Adipose tissue (tissue), 3 donors: ENCODE results near the gene FAM149A. TPM values are rescaled to one million over a fixed set of nuclear protein-coding genes. Genes with fewer than 3 reads are reported as not detected.

Experiments used
- H3K27ac ChIP-seq: one replicate; pipeline ENCODE4 v1.5.1; 2013; ENCODE audit warnings: low read depth, low read length
- WGBS, 3 donors: extraction: QIAGEN DNeasy Blood & Tissue Kit; methylation state at CpG; one replicate each; pipeline ENCODE4 v1.1.7; 2013; 5-methylcytosine and 5-hydroxymethylcytosine counted together
- polyA plus RNA-seq, 3 donors: library from polyadenylated mRNA; stranded (reverse); fragments of 200-250 nt; gene quantifications; one replicate each; pipeline ENCODE4 v1.2.3, GENCODE V29; 2013
- donor health status: healthy with polysubstance abuse.
- donor health status: Bipolar disorder and iron deficiency.
- donor health status: healthy.

FAM149A gene
- polyA plus RNA-seq, 3 donors = 8.8 to 19.5 (median 12.7) TPM

DNA sequence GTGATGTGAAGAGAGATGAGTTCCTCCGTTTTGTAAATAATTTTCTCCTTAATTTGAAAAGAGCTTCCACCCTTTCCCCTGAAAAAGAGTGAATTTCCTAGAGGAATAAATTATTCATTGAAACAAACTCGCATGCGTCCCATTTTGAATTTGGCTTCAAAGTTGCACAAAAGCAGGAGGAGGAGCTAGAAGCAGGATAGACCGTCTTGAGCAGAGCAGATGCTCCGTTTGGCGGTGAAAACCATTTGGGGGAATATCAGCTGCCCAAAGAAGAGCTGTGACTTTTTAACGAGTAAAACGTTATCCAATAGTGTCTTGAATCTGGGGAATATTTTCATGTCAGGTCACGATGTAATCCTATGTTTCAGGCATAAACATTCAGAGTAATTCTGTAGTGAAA is 42.0 kb downstream of the FAM149A start:
- WGBS, 3 donors = 66 to 81% (median 68%) methylated on average over 9 of the region's 9 CpGs
- no peak overlapping the region for H3K27ac ChIP-seq

DNA sequence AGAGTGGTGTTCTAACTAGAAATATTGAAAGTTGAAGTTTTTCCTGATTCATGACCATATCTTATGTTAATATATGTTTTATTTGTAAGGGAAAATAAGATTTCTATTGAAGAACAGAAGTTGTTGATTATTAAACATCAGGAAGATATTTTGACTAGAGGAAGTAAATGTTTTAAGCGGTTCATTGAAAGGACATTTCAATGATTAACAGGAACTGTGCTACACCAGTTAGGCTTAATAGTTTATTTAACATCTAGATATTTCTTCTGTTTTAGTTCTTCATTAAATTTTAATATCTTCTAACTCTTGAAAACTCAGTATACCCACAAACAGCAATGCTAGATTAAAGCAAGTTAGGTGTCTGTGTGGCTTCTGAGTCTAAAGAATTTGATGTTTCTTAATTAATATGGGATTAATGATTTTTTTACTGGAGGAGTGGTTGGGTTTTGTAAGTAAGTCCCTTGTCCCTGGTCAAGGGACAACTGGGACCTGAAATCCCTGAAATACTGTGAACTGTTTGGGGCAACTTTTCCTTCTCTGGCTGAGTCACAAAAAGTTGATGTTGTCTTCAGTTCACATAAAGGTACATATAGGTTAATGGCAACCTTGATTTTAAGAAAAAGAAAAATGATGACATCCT is 44.0 kb downstream of the FAM149A start:
- H3K27ac ChIP-seq = no peak overlapping the region
- WGBS, 3 donors = 49 to 91% (median 85%) methylated on average over 1 of the region's 1 CpG

DNA sequence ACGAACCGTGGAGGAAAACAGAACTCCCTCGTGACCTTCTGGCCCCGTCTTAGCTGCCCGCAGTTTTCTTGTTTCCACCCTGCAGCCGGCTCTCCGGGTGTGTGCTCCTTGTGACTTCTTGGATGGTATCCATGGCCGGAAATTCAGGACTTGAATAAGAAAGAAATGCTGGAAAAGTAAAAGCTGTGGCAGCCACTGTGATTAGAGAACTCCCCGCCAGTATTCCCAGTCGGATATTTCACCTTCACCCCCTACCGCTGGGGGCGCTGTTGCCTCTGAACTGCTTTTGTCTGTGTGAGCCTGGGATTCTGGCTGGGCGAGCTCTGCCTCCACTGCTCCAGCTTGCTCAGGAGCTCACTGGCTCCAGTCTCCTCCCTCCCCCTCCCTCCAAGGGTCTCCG is 45.4 kb downstream of the FAM149A start:
- no peak overlapping the region for H3K27ac ChIP-seq
- 25 to 58% (median 52%) methylated on average over 14 of the region's 14 CpGs for WGBS, 3 donors

DNA sequence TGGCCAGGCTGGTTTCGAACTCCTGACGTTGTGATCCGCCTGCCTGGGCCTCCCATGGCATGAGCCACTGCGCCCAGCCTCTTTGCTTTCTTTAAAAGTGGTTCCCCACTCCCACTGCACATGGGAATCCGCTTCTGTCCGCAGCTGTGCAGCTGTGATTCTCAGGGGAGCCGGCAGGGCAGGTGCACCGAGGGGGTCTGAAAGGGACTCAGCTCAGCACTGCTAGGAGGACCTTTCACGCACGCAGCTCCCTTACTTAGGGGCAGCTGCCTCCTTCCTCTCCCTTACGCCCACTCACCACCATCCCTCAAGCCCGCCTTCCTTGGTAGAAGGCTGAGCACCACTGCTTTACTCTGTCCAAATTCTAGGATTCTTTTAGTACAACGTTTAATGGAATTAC is 46.4 kb downstream of the FAM149A start:
- WGBS, 3 donors = 85 to 93% (median 91%) methylated on average over 13 of the region's 13 CpGs
- no peak overlapping the region for H3K27ac ChIP-seq

DNA sequence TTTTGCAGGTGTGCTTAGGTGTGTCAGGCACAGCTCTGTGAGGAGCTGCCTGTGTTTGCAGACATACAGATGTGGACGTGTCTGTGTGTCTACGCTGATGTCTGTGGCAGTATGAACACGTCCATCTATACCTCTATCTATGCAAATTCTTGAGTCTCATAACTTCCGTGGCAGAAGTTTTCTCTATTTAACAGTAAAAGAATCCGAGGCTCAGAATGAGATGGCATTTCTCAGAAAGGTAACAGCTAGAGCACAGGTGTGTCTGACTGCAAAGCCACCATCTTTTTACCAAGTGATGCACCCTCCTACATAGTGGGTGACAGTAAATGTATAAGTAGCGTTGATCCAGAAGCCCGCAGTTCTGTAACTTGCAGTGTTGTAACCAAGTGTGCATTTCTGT is 47.0 kb downstream of the FAM149A start:
- 91 to 93% (median 93%) methylated on average over 7 of the region's 7 CpGs for WGBS, 3 donors
- H3K27ac ChIP-seq = no peak overlapping the region

DNA sequence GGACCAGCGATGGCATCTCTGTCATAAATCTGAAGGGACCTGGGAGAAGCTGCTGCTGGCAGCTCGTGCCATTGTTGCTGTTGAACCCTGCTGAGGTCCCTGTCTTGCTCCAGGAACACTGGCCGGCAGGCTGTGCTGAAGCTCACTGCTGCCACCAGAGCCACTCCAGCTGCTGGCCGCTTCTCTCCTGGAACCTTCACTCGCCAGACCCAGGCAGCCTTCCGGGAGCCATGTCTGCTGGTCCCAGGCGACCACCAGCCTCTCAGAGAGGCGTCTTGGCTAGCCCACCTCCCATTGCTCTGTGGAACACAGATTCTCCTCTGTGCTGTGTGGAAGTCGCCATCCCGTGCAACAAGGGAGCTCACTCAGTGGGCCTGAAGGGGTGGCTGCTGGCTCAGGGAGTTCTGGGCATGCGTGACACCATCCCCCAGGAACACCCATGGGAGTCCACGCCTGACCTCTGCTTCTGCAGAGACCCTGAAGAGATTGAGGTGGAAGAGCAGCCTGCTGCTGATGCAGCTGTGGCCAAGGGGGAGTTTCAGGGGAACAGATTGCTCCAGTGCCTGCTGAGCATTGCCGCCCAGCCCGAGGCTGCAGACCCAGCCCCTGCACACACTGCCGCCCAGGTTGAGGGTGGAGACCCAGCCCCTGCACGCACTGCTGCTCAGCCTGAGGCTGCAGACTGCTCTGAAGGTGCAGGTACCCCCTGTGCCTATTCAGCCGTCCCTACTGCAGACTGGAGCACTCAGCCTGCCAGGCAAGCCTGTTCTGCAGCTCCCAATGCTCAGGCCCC is 53.7 kb downstream of the FAM149A start:
- WGBS, 3 donors = 80 to 91% (median 80%) methylated on average over 17 of the region's 17 CpGs
- H3K27ac ChIP-seq = no peak overlapping the region

DNA sequence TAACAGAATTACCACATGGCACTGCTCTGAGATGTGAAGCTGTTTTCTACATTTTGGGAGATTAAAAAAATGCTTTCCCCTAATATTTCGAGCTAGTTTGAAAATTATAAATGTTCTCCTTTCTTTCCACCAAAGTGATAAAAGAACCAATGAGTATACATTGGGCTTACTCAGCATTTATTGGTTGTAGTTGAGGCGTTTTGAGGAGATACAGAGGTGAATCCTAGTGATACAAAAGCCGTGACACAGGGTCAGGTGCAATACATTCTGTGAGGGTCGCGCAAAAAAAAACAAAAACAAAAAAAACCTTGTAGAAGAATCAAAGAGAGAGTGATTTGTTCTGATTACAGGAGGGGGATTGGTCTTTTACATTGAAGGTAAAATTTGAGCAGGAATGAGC is 54.5 kb downstream of the FAM149A start:
- WGBS, 3 donors = 84 to 90% (median 87%) methylated on average over 5 of the region's 5 CpGs
- no peak overlapping the region for H3K27ac ChIP-seq

DNA sequence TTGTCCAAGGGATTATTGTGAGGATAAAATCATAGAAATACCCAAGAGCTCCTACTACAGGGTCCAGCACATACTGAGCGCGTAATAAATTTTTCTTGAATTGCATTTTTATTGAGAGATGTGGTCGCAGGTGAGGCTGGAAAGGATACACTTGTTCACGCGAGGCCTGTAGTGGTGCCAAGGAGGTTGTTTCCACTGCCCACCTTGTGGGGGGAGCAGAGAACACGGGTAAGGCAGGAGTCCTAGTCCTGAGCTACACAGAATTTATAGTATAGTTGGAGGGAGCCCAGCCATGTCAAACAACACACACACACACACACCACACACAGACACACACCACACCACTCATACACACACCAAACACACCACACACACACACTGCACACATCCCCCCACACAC is 55.1 kb downstream of the FAM149A start:
- 75 to 87% (median 85%) methylated on average over 6 of the region's 6 CpGs for WGBS, 3 donors
- no peak overlapping the region for H3K27ac ChIP-seq

DNA sequence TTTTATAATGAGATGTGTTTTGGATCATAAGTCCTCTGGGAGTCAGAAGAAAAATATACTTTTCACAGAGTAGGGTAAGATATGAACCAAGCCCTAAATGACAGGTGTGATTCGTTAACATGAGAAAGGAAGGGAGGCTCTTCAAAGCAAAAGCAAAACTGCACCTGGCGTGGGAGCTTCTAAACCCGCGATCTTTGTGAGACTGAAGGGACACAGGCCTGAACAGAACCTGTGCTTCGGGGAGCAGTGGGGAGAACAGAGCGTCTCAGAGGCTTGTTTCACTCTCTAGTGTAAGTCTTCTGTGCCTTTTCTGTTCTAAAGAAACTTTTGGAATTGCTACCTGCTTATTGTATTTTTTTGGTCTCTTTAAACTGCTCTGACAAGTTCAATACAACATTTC is 56.6 kb downstream of the FAM149A start:
- WGBS, 3 donors = 77 to 83% (median 80%) methylated on average over 6 of the region's 6 CpGs
- H3K27ac ChIP-seq = no peak overlapping the region

DNA sequence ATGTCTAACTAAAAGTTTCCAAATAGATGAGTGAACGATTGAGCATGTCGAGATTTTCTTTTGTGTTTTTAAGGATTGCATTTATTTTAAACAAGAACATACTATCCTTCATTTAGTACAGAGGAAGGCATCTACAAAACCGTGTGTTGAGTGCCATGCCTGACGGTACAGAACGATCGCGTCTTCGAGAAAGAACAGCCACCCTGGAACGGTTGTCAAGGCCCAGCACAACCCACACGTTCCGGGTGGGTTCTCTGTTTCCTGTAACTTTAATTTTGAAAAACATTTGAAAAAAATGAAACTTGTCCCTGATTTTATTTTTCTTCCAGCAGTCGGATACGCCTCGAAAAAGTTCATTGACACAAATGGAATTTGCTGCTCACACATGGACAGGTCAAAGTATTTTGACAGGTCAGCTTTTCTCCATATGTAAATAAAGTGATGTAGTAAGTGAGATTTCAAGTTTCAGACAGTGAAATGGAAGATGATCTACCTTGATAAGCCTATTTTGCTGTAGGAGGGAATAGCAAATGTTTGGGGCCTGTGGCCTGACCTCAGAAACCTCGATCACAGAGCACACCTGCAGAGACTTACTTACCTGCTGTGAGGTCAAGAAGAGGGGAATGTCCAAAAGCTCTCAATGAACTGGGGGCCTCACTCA is 62.5 kb downstream of the FAM149A start:
- no peak overlapping the region for H3K27ac ChIP-seq
- 89 to 92% (median 92%) methylated on average over 15 of the region's 15 CpGs for WGBS, 3 donors

DNA sequence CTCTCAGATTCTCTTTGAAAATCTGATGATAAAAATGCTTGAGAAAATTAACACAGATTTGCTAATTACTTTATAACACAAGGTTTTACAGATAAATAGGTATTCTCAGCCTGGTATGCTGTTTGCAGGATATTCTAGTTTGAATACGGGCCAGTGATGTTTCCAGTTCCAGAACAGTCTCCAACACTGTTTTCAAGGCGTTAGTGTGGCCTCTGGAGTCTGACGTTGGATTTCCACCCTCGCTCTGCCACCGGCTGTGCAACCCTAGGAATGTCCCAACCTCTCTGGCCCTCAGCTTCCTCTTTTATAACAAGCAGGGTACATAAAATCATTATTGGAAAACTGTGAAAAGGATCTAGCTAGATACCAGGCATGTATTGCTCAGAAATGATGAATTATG is 63.1 kb downstream of the FAM149A start:
- no peak overlapping the region for H3K27ac ChIP-seq
- WGBS, 3 donors = 64 to 92% (median 70%) methylated on average over 5 of the region's 5 CpGs

DNA sequence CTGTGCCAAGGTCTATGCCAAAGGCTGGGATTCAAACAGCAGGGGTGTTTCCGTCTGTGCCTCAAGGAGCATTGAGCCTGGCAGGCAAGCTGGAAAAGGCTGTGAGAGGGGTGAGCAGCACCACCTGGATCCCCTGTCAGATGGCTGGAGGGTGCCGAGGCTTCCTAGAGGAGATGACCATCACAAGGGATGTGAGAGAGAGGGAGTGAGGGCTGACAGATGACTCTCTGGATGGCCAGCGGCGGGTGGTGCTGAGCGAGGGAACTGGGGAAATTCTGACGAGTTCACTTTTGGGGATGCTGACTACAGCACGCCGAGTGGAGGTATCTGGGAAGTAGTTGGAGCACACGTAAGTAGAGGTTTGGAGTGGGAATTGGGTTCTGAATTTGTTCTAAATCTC is 64.2 kb downstream of the FAM149A start:
- no peak overlapping the region for H3K27ac ChIP-seq
- 84 to 95% (median 95%) methylated on average over 9 of the region's 9 CpGs for WGBS, 3 donors

DNA sequence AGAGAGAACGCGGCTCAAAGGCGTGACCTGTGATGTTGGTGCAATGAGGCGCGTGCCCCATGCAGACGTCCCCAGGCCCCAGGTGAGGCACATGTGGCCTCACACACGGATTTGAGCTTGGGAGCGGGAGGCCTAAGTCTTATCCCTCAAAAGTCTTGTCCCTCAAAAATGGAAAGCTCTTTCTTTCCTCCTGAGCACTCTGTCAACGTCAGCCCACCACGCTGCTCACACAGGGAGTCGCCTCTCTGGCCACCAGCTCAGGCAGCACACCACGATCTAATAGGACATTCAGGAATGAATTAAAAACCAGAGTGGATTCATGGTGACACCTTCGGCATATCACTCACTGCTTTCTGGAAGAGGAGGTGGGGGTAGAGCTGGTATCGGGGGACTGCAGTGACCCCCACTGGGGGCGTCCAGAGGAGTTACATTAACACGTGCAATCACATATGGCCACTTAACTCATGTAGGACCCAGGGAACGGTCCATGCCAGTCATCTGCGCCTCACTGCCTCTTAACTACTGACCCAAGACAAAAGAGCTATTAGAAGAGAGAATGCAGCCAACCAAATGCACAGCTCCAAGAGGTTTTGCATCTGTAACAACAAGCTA is 64.9 kb downstream of the FAM149A start:
- H3K27ac ChIP-seq = no peak overlapping the region
- WGBS, 3 donors = 89 to 94% (median 92%) methylated on average over 18 of the region's 18 CpGs

DNA sequence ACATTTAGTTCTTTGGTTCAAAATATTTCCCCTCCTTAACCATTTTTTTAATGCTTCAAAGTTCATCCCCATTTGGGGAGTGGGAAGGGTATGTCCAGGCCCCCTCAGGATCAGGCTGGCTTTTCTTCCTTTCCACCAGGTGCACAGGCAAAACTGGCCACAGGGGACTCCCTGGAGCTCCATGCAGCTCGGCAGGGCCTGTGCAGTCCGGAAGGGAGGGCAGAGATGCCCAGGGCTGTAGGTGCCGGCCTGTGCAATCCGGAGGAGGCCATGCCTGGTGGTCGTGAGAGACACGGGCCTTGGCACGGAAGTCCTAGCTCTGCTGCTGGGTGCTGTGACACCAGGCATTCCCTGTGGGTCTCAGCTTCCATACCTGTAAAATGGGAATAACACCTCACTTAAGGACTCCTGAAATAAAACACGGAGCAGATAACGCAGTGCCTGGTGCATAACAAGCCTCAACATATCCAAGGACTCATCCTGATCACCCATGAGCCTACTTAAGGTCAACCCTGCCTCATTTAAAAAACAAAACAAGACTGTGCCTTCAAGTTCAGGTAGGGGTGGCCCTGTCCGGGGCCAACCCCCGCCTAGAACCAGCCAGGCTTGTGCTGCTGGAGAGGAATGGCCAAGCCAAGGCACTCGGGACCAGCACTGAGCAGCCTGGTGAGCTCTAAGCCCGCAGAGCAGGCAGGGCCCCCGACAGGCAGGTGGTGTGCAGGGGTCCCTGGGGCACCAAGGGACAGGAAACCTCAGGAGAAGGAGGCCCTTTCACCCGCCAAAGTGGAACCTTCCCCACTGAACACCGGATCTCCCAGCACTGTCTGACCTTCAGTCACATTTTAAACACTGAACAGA is 65.7 kb downstream of the FAM149A start:
- 89 to 91% (median 90%) methylated on average over 16 of the region's 16 CpGs for whole genome bisulfite sequencing, 3 donors
- no peak overlapping the region for H3K27ac ChIP-seq

DNA sequence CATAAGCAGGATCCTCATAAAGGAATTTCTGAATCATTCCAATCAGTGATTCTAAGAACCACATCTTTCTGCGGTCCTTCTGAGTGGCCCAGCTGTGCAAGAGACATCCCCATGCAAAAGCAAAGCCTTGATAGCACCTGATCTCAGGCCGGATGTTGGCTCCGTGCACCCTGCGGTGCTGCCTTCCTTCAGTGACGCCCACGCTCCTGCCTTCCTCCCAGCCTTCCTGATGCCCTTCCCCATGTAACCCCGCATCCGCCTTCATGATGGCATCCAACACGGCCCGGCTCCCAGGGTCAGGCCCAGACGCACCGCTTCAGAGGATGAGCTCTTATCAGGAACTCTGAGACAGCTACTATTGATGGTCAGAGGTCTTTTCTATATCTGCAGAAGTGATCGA is 66.5 kb downstream of the FAM149A start:
- no peak overlapping the region for H3K27ac ChIP-seq
- 79 to 86% (median 82%) methylated on average over 13 of the region's 13 CpGs for WGBS, 3 donors

DNA sequence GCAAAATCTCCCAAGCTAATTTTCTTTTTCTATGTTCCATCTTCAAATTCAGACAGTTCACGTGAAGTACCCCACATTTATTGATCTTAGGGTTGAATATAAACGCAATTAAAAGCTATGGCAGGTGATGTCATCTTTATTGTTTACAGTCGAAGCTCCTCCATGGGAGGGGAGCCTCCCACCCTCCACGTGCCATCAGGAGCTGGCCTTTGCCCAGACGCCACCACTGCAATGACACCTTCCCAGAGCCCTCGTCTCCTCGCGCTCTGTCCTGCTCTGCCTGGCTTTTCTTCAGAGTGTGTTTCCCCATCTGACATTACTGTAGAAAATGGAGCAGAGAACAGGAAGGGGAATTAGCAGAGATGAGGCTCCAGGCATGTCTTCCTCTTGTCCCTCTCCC is 68.0 kb downstream of the FAM149A start:
- 67 to 70% methylated on average over 8 of the region's 8 CpGs; no CpG with 5 or more reads in 1 of the 3 donors for WGBS, 3 donors
- H3K27ac ChIP-seq = no peak overlapping the region

DNA sequence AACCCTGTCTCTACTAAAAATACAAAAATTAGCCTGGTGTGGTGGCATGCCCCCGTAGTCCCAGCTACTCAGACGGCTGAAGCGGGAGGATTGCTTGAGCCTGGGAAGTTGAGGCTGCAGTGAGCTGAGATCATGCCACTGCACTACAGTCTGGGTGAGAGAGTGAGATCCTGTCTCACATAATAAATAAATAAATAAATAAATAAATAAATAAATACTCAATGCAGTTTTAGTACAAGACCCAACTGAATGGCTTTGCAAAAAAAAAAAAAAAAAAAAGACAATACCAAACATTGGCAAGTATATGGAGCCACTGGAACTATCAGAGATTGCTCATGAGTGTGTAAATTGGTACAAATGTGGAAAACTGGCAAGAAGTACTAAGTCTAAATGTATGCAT is 83.6 kb downstream of the FAM149A start:
- H3K27ac ChIP-seq = no peak overlapping the region
- WGBS, 3 donors = 63 to 98% (median 91%) methylated on average over 3 of the region's 3 CpGs

DNA sequence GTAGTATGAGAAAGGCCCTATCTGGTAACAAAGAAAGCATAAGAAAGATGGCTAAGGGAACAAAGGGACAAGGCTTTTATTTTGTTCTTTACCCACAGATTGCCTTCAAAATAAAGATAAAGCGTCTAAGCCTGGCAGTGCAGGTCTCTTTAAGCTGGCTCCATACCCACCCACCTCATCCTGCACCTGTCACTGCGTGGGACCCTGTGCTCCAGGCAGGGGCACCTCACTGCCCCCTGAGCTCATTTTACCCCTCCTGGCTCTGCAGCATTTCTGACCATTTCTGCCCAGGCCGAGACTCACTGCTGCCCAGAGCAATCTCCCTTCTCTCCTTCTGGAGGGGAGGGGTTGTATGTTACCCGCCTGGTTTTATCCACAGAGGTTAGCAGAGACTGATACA is 85.2 kb downstream of the FAM149A start:
- 34 to 82% (median 80%) methylated on average over 4 of the region's 4 CpGs for WGBS, 3 donors
- H3K27ac ChIP-seq = no peak overlapping the region
